PC-3 (cell line): ENCODE measurements around the gene TADA2A.

ENCODE experiments used
- EZH2phosphoT487 ChIP-seq: fragments of 300-600 bp; sonication (generic); IDR thresholded peaks from 2 replicates; pipeline ENCODE4 v1.6.1; 2018; ENCODE audit warnings: mild to moderate bottlenecking, antibody characterized with exemption, low read length, borderline replicate concordance
- TF ChIP-seq, protein P1 (sequence below): fragments of 300-600 bp; sonication (generic); conservative IDR thresholded peaks from 2 replicates; pipeline ENCODE4 v1.5.1; 2017; ENCODE audit warnings: antibody characterized with exemption, low read depth, mild to moderate bottlenecking, low read length

DNA sequence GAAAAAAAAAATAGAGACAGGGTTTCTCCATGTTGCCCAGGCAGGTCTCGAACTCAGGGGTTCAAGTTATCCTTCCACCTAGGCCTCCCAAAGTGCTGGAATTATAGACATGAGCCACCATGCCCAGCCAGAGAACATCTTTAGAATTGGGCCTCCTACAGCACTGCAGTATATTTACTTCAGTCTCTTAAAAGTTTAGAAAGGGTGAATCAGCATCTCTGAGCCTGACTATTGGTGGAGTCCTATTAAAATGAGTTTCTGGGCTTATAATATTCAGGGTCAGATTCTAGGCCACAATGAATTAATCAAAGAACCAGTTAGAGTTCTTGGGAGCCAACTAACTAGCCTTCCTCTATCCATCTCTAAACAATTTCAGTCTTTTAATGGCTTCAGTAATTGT lies 22.8 kb downstream of the TADA2A start:
- TF ChIP-seq EZH2phosphoT487 = no peak
- TF ChIP-seq, protein P1, sequence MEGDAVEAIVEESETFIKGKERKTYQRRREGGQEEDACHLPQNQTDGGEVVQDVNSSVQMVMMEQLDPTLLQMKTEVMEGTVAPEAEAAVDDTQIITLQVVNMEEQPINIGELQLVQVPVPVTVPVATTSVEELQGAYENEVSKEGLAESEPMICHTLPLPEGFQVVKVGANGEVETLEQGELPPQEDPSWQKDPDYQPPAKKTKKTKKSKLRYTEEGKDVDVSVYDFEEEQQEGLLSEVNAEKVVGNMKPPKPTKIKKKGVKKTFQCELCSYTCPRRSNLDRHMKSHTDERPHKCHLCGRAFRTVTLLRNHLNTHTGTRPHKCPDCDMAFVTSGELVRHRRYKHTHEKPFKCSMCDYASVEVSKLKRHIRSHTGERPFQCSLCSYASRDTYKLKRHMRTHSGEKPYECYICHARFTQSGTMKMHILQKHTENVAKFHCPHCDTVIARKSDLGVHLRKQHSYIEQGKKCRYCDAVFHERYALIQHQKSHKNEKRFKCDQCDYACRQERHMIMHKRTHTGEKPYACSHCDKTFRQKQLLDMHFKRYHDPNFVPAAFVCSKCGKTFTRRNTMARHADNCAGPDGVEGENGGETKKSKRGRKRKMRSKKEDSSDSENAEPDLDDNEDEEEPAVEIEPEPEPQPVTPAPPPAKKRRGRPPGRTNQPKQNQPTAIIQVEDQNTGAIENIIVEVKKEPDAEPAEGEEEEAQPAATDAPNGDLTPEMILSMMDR = no peak
